ENCODE data around the gene TLE6. TPM values are rescaled to one million over a fixed set of nuclear protein-coding genes. Genes with fewer than 3 reads are reported as not detected.
A peak's percentile ranks its signal among the peaks of the same experiment; 100 is the strongest.
"Not testable (repeated sequence)": the region's sequence is repeated elsewhere in the genome, so short reads cannot be mapped to it uniquely, and the experiment has no call there.

Gene TLE6
- 0.70 TPM for polyA plus RNA-seq (ENCODE audit: insufficient read length)

GRCh38 chr19:2977001-2977745, at the start of gene TLE6:
Gene TLE6 (plus strand): TSS chr19:2977564. CDS start chr19:2978234, 670 bp downstream.
- DNase-seq (ENCODE audit: low read depth), result no peak

DNA sequence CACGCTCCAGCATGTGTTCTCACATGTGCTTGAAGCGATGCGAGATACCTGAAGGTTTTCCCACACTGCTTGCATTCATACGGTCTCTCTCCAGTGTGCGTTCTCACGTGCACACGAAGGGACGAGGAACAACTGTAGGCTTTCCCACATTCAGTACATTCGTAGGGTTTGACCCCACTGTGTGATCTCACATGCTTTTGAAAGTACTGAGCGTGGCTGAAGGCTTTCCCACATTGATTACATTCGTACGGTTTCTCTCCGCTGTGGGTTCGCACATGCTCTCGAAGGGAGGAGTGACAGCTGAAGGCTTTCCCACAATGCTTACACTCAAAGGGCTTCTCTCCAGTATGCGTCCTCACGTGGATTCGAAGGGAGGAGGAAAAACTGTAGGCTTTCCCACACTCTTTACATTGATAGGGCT, 43.9 kb upstream of the TLE6 start:
- no peak for DNase-seq (ENCODE audit: low read depth)

DNA sequence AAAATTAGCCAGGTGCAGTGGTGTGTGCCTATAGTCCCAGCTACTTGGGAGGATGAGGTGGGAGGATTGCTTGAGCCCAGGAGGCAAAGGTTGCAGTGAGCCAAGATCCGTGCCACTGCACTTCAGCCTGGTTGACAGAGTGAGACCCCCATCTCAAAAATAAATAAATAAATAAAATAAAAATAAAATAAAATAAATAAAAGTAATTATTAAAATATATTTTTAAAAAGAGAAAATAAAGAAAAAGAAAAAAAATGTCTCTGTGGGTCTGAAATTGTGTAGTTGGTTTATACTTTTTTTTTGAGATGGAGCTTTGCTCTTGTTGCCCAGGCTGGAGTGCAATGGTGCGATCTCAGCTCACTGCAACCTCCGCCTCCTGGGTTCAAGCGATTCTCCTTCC, 41.5 kb upstream of the TLE6 start:
- DNase-seq (ENCODE audit: low read depth), result not testable (repeated sequence)

DNA sequence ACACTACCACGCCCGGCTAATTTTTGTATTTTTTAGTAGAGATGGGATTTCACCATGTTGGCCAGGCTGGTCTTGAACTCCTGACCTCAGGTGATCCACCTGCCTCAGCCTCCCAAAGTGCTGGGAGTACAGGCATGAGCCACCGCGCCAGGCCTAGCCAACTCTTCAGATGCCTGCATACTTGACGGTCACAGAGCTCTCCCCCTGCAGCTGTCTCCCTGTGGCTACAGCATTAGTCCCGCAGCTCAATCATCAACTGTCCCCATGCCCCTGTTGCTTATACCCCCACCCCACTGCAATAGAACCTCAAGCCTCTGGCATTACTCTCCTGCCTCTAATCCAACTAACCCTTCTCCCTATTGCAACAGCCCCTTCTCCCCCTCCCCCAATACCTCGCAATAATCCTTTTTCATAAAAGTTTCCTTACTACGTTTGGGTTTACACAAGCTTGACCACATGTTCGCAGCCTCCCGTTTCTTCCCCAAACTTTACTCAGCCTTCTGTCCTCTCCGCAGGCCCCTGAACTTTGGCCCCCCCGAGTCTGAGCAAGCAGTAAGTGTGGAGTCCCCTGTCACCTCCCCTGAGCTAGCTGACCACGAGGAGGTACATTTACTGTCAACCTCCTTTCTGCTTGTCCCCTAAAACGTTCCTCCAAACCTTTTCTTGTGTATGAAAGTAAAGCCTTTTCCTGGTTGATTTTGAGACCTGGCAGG, 34.3 kb upstream of the TLE6 start:
- no peak for DNase-seq (ENCODE audit: low read depth)

GRCh38 chr19:2944403-2944774, 33.0 kb upstream of the TLE6 start:
- DNase-seq (ENCODE audit: low read depth), result no peak

GRCh38 chr19:2944775-2945574, 32.4 kb upstream of the TLE6 start, which contains the start of gene ZNF77:
Gene ZNF77 (minus strand): TSS chr19:2944971. CDS start chr19:2944840, 131 bp downstream.
- DNase-seq (ENCODE audit: low read depth), result peak; percentile 96

- DNase-seq (ENCODE audit: low read depth), result no peak
Observed at GRCh38 chr19:2945575-2946184, 31.7 kb upstream of the TLE6 start.

DNA sequence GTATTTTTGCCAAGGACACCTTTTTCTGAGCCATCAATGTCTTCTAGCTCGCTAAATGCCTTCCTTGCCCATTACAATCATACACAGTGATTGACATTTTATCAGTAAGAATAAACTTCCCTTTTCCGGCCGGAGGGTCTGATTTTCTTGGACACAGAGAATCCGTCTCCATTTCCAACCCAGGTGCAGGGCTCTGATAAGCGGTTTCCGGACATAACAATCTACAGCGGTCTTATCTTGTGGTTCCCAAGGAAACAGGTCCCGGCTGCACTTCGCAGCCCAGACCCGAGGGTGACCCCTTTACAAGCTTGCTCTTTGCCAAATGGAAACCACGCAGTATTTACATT, 27.5 kb upstream of the TLE6 start:
- no peak for DNase-seq (ENCODE audit: low read depth)

DNA sequence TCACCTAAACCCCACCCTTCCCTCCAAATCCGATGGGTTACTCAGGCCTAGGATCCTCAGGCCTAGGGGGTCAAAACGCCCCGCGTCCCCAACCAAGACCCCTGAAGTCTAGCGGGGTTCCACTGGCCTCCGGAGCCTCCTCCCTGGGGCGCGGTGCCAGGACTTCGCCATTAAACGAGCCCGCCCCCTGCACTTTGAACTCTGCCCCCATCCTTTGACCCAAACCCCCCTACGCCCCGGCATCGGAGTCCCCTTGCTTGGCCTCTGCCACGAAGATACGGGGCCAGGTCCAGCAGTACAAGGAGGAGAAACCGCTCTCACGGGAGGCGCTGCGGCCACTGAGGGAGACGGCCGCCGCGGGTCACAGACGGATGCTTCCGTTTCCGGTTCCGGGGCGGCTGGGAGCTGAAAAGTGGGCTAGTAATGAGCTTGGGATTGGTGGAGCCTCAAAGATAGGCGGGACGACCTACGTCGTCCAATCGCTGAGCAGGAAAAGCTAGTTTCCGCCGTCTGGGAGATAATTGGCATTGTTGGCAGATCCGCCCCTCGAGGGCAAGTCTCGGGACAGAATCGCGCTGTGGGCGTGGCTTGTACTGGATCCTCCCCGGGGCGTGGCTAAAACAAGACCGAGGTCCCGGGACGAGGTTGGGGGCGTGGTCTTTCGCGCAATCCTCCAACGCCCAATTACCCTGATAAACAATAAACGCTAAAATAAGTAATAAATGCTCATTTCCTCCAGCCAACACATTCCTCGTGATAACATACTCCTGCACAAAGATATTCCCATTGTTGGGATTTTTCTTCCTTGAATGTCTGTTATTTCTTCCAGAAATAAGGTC, 26.9 kb upstream of the TLE6 start:
- peak; percentile 99 for DNase-seq (ENCODE audit: low read depth)

DNA sequence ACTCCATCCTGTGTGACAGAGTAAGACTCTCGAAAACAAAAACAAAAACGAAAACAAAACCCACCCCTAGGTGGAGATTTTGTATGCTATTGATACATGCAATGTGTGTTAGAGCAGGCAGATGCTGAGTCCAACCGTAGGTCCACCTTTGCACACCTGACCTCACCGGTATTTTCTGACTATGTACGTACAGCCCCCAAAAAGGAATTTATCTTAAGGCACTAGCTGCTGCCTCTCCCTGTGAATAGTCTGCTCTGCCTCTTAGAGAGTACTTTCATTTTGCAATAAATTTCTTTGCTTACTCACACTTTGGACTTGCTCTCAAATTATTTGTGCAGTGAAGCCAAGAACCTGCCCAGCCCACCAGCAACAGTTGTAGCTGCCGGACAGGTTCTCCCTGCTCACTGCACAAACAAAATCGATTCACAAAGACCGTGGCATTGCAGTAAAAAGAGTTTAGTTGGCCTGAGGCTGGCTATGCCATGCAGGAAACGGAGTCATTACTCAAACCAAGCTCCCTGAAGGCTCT, 24.3 kb upstream of the TLE6 start:
- no peak for DNase-seq (ENCODE audit: low read depth)

- no peak for DNase-seq (ENCODE audit: low read depth)
Observed at GRCh38 chr19:2957160-2957559, 20.2 kb upstream of the TLE6 start.

- no peak for DNase-seq (ENCODE audit: low read depth)
Observed at GRCh38 chr19:2960120-2960519, 17.2 kb upstream of the TLE6 start.

- peak; percentile 84 for DNase-seq (ENCODE audit: low read depth)
Observed at GRCh38 chr19:2962018-2962670, 15.2 kb upstream of the TLE6 start.

DNA sequence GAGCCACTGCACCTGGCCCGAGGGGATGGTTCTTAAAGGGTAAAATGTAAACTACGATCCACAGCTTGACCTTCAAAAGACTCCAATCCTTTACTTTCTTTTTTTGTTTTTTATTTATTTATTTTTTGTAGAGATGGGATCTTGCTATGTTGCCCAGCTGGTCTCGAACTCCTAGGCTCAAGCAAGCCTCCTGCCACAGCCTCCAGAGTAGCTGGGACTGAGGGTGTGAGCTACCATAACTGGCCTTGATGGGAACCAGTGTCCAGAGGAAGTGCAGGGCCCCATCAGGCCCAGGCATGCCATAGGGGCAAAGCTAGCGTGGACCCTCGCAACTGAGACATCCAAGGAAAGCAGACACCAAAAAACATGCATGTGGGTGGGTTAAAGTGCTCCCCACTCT, 14.2 kb upstream of the TLE6 start:
- no peak for DNase-seq (ENCODE audit: low read depth)

DNA sequence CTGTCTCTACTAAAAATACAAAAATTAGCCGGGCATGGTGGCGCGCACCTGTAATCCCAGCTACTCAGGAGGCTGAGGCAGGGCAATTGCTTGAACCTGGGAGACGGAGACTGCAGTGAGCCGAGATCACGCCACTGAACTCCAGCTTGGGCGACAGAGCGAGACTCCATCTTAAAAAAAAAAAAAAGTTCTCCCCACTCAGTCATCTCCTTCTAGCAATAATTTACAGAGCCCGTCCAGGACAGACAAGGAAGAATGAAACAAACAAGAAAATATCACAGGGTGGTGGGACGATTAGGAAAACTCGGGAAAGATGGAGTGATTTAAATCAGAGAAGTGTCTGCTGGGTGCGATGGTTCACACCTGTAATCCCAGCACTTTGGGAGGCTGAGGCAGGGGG, 13.7 kb upstream of the TLE6 start:
- DNase-seq (ENCODE audit: low read depth), result not testable (repeated sequence)

DNA sequence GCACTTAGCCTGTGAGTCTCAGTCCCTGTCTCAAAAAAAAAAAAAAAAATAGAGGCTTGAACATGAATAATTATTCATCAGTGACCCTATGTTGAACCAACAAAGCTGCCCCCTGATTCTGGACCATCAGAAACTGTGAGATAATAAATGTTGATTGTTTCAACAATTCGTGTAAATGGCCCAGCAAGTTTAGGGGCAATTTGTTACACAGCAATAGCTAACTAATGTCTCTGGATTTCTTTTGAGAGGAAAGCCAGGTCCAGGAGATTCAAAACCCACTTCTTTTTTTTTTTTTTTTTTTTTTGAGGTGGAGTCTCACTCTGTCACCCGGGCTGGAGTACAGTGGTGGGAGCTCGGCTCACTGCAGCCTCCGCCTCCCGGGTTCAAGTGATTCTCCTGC, 12.5 kb upstream of the TLE6 start:
- no peak for DNase-seq (ENCODE audit: low read depth)

DNA sequence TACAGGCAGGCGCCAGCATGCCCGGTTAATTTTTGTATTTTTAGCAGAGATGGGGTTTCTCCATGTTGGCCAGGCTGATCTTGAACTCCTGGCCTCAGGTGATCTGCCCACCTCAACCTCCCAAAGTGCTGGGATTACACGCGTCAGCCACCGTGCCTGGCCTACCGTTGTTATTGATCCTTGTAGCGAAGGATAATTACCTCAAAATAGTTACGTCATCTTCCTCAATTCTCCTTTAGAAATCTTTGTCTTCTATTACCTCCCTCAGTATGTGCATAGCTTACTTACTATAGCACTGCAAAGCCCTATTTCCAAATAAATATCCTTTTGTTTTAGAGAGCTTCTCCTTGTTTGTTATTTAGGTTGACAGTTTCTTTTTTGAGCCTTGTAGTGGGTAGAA, 9.4 kb upstream of the TLE6 start:
- no peak for DNase-seq (ENCODE audit: low read depth)

DNA sequence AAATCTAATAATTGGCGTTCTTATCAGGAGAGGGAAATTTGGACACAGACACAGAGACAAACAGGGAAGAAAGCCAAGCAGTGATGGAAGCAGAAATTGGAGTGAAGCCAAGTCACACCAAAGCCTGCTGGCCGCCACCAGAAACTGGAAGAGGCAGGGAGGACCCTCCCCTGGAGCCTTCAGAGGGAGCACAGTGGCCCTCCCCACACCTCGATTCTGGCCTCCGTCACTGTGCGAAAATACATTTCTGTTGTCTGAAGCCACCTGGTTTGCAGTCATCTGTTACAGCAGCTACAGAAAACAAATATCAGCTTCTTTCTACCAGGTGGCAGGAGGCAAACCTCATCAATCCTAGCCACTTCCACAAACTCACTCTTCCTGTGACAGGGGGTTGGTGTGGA, 8.3 kb upstream of the TLE6 start:
- DNase-seq (ENCODE audit: low read depth), result peak; percentile 72

GRCh38 chr19:2970201-2970835, 7.0 kb upstream of the TLE6 start:
- no peak for DNase-seq (ENCODE audit: low read depth)

GRCh38 chr19:2973229-2973628, 4.1 kb upstream of the TLE6 start:
- no peak for DNase-seq (ENCODE audit: low read depth)

Measured in forelimb muscle (tissue), 1 donor.